Raji (cell line): Measurements from ENCODE around the gene GJB3.

ENCODE experiments used
- POLR2A ChIP-seq: IDR thresholded peaks from 2 replicates; pipeline ENCODE4 v1.6.1; 2011; ENCODE audit warnings: low read depth, low read length, control low read depth; ENCODE audit not compliant: insufficient read depth

Gene GJB3

DNA sequence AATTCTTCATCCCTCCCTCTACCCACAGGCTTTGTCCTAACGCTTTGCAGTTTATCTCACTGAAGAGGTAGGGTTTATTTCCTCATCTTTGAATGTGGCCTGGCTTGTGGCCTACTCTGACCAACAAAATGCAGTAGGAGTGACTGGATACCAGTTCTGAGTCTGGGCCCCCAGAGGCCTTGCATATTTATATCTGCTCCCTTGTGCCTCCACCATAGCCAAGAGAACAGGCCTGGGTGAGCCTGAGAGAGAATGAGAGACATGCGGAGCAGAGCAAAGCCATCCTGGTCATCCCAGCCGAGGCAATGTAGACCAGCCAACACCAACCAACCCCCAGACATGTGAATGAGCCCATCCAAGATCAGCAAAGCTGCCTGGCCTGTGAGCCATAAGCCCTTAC lies 48.2 kb downstream of the GJB3 start:
- no peak for TF ChIP-seq POLR2A

DNA sequence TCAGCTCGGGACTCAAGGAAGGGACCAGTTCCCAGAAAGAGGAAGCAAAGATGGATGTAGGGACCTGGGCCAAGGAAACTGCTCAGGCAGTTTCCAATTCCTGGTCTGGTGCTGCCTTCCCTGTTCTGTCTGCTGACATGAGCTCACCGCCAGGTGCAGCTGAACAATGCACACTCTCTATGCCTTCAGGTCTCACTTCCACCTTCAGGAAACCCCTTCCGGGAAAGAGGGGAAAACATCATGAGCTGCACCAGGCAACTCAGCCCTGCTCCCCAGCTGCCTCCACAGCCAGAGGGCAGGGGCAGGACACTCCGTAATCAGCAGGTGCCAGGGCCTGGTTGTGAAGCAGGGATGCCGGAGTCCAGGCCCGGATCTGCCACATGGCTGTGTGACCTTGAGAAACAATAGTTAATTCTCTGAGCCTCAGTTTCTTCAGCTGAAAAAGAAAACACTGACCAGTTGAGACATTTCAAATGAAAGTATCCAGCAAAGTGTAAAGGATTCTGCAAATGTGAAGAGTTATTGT lies 50.8 kb downstream of the GJB3 start:
- no peak for TF ChIP-seq POLR2A

DNA sequence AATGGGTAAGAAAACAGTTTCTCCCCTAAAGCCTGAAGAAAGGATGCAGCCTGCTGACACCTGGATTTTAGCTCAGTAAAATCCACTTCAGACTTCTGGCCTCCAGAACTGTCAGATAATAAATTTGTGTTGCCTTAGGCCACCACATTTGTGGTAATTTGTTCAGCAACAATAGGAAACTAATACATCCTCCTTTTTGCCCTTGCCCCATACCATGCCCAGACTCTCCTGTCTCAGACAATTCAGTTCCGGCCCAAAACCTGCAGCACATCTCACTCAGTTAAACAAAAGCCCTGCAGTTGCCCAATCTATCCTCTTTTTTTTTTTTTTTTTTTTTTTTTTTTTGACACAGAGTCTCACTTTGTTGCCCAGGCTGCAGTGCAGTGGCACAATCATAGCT lies 52.7 kb downstream of the GJB3 start:
- TF ChIP-seq POLR2A, result no peak
